HCT116 (cell line): ENCODE data around the gene IL31RA. TPM values are rescaled to one million over a fixed set of nuclear protein-coding genes. Genes with fewer than 3 reads are reported as not detected.

ENCODE experiments used
- ATAC-seq: fragments of 200-7000 bp; cut with Tn5 transposase; 2 replicates; pipeline ENCODE4 v1.9.1; 2020; ENCODE audit warnings: mild to moderate bottlenecking, moderate library complexity
- BruUV-seq: library from RNA; stranded (reverse); fragments of 400-500 nt; replicated peaks from 2 replicates; lab custom pipeline; 2021; lab: Mats Ljungman, UMichigan
- CTCF ChIA-PET: fragments of 300-600 bp; sonication (Branson Sonifier 250); formaldehyde crosslinking; loops from one replicate; lab custom pipeline; 2021; ENCODE audit warnings: antibody characterized with exemption; lab: Charles Lee
- POLR2A ChIA-PET: fragments of 300-600, 350-600 bp; sonication (Branson Sonifier 250); formaldehyde crosslinking; loops from one replicate; lab custom pipeline; 2021; ENCODE audit warnings: antibody characterized with exemption; lab: Charles Lee
- RAD21 ChIA-PET, 2 experiments: fragments of 300-600 bp; sonication (Branson Sonifier 250); formaldehyde crosslinking; loops; one replicate each; lab custom pipeline; 2023; ENCODE audit warnings: low total read pairs in 2 of 2; ENCODE audit not compliant: uncharacterized antibody in 2 of 2, unreplicated experiment in 2 of 2, low non-redundant PET in 1 of 2; lab: Charles Lee
- DNase-seq: peaks from one replicate; pipeline ENCODE4 v3.0.0-alpha.2; 2010; ENCODE audit warnings: low read depth, low spot score
- H2AFZ ChIP-seq: fragments of 200-600 bp; shearing (Covaris generic), sonication (generic); 2 replicates; pipeline ENCODE4 v1.6.1; 2017; ENCODE audit warnings: low read depth, mixed run types, mixed read lengths, antibody characterized with exemption, low read length; ENCODE audit not compliant: poor library complexity, severe bottlenecking
- H3K27ac ChIP-seq: 2 replicates; pipeline ENCODE4 v1.5.1; 2012; ENCODE audit warnings: low read depth, low read length
- H3K27me3 ChIP-seq: fragments of 200-600 bp; sonication (generic); 2 replicates; pipeline ENCODE4 v1.6.1; 2016; ENCODE audit warnings: mixed run types, low read length, mixed read lengths; ENCODE audit not compliant: insufficient read depth
- H3K36me3 ChIP-seq, 2 experiments: fragments of 200-500 bp in 1 of 2; fragments of 200-600 bp in 1 of 2; sonication (Bioruptor generic) in 1 of 2; sonication (generic) in 1 of 2; 2 replicates each; pipeline versions ENCODE4 v1.5.1 to v1.6.1; 2014 to 2016; ENCODE audit warnings: low read length in 2 of 2, inconsistent platforms in 1 of 2, mixed read lengths in 1 of 2, mixed run types in 1 of 2; ENCODE audit not compliant: insufficient read depth in 2 of 2, control insufficient read depth in 1 of 2
- H3K4me1 ChIP-seq, 2 experiments: fragments of 200-600 bp in 1 of 2; sonication (generic) in 1 of 2; 2 replicates each; pipeline versions ENCODE4 v1.5.1 to v1.6.1; 2012 to 2017; ENCODE audit warnings: low read length in 2 of 2, inconsistent platforms in 1 of 2, mild to moderate bottlenecking in 1 of 2, mixed read lengths in 1 of 2, mixed run types in 1 of 2, moderate library complexity in 1 of 2; ENCODE audit not compliant: insufficient read depth in 2 of 2, control insufficient read depth in 1 of 2
- H3K4me2 ChIP-seq: fragments of 200-600 bp; sonication (generic); 2 replicates; pipeline ENCODE4 v1.6.1; 2017; ENCODE audit warnings: mixed run types, low read length, mixed read lengths
- H3K4me3 ChIP-seq, 2 experiments: fragments of 200-600 bp in 1 of 2; sonication (generic) in 1 of 2; replicated peaks in 1 of 2; 2 replicates each; pipeline ENCODE4 v1.5.1; 2011 to 2016; ENCODE audit warnings: low read length in 2 of 2, control low read depth in 1 of 2, low read depth in 1 of 2, mild to moderate bottlenecking in 1 of 2, mixed read lengths in 1 of 2, mixed run types in 1 of 2
- H3K79me2 ChIP-seq: fragments of 200-600 bp; sonication (generic); 2 replicates; pipeline ENCODE4 v1.6.1; 2017; ENCODE audit warnings: mild to moderate bottlenecking, mixed run types, low read length, moderate library complexity, mixed read lengths; ENCODE audit not compliant: insufficient read depth
- H3K9ac ChIP-seq: fragments of 200-600 bp; sonication (generic); 2 replicates; pipeline ENCODE4 v1.6.1; 2016; ENCODE audit warnings: low read length, mixed read lengths
- H3K9me2 ChIP-seq: fragments of 200-600 bp; sonication (generic), shearing (Covaris generic); 2 replicates; pipeline ENCODE4 v1.6.1; 2017; ENCODE audit warnings: mixed run types, mild to moderate bottlenecking, moderate library complexity; ENCODE audit not compliant: insufficient read depth
- H3K9me3 ChIP-seq, 2 experiments: fragments of 200-500 bp in 1 of 2; fragments of 200-600 bp in 1 of 2; sonication (Bioruptor generic) in 1 of 2; sonication (generic) in 1 of 2; 2 replicates each; pipeline ENCODE4 v1.6.1; 2014 to 2017; ENCODE audit warnings: low read length in 2 of 2, mixed read lengths in 2 of 2, inconsistent platforms in 1 of 2, low read depth in 1 of 2, mild to moderate bottlenecking in 1 of 2, mixed run types in 1 of 2, moderate library complexity in 1 of 2; ENCODE audit not compliant: control insufficient read depth in 1 of 2, insufficient read depth in 1 of 2
- H4K20me1 ChIP-seq: fragments of 200-600 bp; sonication (generic), shearing (Covaris generic); 2 replicates; pipeline ENCODE4 v1.6.1; 2017; ENCODE audit warnings: mixed run types, mild to moderate bottlenecking, moderate library complexity; ENCODE audit not compliant: insufficient read depth
- CEBPB ChIP-seq: IDR thresholded peaks from 2 replicates; pipeline ENCODE4 v1.6.1; 2012; ENCODE audit warnings: low read depth
- EGR1 ChIP-seq: IDR thresholded peaks from 2 replicates; pipeline ENCODE4 v1.6.1; 2012; ENCODE audit warnings: low read depth
- ELF1 ChIP-seq: IDR thresholded peaks from 2 replicates; pipeline ENCODE4 v1.6.1; 2012; ENCODE audit warnings: low read depth, borderline replicate concordance
- EZH2 ChIP-seq: fragments of 200-600 bp; sonication (generic); IDR thresholded peaks from 2 replicates; pipeline ENCODE4 v1.6.1; 2017; ENCODE audit warnings: antibody characterized with exemption, mixed run types
- EZH2phosphoT487 ChIP-seq: fragments of 200-600 bp; IDR thresholded peaks from 2 replicates; pipeline ENCODE4 v1.6.1; 2018; ENCODE audit warnings: antibody characterized with exemption, borderline replicate concordance
- FOSL1 ChIP-seq: IDR thresholded peaks from 2 replicates; pipeline ENCODE4 v1.6.1; 2012; ENCODE audit warnings: low read depth
- JUND ChIP-seq: IDR thresholded peaks from 2 replicates; pipeline ENCODE4 v1.6.1; 2012
- POLR2A ChIP-seq: IDR thresholded peaks from 2 replicates; pipeline ENCODE4 v1.7.0; 2011; ENCODE audit warnings: borderline replicate concordance; ENCODE audit not compliant: insufficient read depth, insufficient read length; ENCODE audit errors: extremely low read depth
- POLR2AphosphoS5 ChIP-seq: IDR thresholded peaks from 2 replicates; pipeline ENCODE4 v1.6.1; 2011; ENCODE audit warnings: mild to moderate bottlenecking, low read depth, low read length, moderate library complexity
- RAD21 ChIP-seq: IDR thresholded peaks from 2 replicates; pipeline ENCODE4 v1.6.1; 2012; ENCODE audit warnings: low read depth, mild to moderate bottlenecking
- SIN3A ChIP-seq: IDR thresholded peaks from 2 replicates; pipeline ENCODE4 v1.6.1; 2012; ENCODE audit warnings: low read depth
- SRF ChIP-seq: IDR thresholded peaks from 2 replicates; pipeline ENCODE4 v1.6.1; 2012; ENCODE audit warnings: low read depth
- YY1 ChIP-seq: IDR thresholded peaks from 2 replicates; pipeline ENCODE4 v1.6.1; 2011; ENCODE audit warnings: low read length, low read depth, moderate library complexity, mild to moderate bottlenecking; ENCODE audit not compliant: insufficient replicate concordance; ENCODE audit errors: extremely low read depth
- intact Hi-C: fragments of 100-400 bp; cut with micrococcal nuclease; formaldehyde crosslinking; loops from 2 replicates; pipeline ENCODE4 v1.10.0; 2022
- total RNA-seq: library from RNA; stranded (reverse); gene quantifications from one replicate; pipeline ENCODE4 v1.2.1, GENCODE V29; 2021; ENCODE audit not compliant: unreplicated experiment
- TF ChIP-seq, protein P1 (sequence below): IDR thresholded peaks from 2 replicates; pipeline ENCODE4 v1.6.1; 2011; ENCODE audit warnings: mild to moderate bottlenecking, low read length, moderate library complexity; ENCODE audit not compliant: insufficient replicate concordance; ENCODE audit errors: extremely low read depth
- TF ChIP-seq, protein P2 (sequence below): IDR thresholded peaks from 2 replicates; pipeline ENCODE4 v1.6.1; 2012
- TF ChIP-seq, protein P3 (sequence below), 3 experiments: fragments of 200-600 bp in 1 of 3; sonication (generic) in 1 of 3; IDR thresholded peaks in 2 of 3; conservative IDR thresholded peaks in 1 of 3; 2 replicates each; pipeline ENCODE4 v1.5.1; 2012 to 2017; ENCODE audit warnings: low read depth in 2 of 3, low read length in 2 of 3, antibody characterized with exemption in 1 of 3, borderline replicate concordance in 1 of 3, control low read depth in 1 of 3, mild to moderate bottlenecking in 1 of 3, mixed read lengths in 1 of 3, mixed run types in 1 of 3, moderate library complexity in 1 of 3; ENCODE audit not compliant: insufficient read depth in 1 of 3

Gene IL31RA
- total RNA-seq, 1 experiment from 2014 or later: 0.59 TPM

DNA sequence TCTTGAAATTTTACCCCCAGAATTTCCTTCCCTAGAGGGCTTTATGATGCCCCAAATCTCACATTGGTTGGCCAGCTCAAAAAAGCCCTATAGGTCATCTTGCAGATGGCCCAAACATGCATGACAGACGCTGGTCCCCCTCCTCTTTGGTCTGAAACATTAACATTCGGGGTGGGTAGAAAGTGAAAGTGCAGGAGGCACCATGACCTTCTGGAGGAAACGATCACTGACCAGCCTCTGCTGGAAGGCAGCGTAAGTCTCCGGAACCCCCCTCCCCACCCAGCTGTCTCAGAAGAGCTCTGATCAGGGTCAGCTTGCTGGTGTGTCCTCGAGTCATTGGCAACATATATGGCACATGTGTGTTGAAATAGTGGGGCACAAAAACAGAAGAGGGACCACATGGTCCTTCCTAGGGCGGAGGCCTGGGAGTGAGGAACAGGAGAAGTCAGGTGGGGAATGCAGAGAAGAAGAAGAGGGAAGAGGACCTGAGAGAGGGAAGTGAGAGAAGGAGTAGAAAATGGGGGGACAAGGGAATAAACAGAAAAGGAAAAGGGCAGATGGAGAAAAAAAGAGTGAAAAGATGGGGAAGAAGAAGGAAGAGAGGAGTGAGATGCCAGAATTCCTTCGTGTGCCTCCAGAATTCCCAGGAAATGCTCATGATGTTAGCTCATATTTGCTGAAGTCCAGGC, 46.2 kb downstream of the IL31RA start:
- TF ChIP-seq POLR2A: no peak
- TF ChIP-seq RAD21: no peak
- no peak for TF ChIP-seq SIN3A
- no peak for TF ChIP-seq JUND
- TF ChIP-seq FOSL1: no peak
- TF ChIP-seq POLR2AphosphoS5: no peak
- TF ChIP-seq EZH2: no peak
- TF ChIP-seq, protein P1, sequence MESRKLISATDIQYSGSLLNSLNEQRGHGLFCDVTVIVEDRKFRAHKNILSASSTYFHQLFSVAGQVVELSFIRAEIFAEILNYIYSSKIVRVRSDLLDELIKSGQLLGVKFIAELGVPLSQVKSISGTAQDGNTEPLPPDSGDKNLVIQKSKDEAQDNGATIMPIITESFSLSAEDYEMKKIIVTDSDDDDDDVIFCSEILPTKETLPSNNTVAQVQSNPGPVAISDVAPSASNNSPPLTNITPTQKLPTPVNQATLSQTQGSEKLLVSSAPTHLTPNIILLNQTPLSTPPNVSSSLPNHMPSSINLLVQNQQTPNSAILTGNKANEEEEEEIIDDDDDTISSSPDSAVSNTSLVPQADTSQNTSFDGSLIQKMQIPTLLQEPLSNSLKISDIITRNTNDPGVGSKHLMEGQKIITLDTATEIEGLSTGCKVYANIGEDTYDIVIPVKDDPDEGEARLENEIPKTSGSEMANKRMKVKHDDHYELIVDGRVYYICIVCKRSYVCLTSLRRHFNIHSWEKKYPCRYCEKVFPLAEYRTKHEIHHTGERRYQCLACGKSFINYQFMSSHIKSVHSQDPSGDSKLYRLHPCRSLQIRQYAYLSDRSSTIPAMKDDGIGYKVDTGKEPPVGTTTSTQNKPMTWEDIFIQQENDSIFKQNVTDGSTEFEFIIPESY: no peak
- TF ChIP-seq, protein P2, sequence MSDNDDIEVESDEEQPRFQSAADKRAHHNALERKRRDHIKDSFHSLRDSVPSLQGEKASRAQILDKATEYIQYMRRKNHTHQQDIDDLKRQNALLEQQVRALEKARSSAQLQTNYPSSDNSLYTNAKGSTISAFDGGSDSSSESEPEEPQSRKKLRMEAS: no peak
- TF ChIP-seq EGR1: no peak
- TF ChIP-seq YY1: no peak
- TF ChIP-seq SRF: no peak
- TF ChIP-seq CEBPB: no peak
- TF ChIP-seq, protein P3, sequence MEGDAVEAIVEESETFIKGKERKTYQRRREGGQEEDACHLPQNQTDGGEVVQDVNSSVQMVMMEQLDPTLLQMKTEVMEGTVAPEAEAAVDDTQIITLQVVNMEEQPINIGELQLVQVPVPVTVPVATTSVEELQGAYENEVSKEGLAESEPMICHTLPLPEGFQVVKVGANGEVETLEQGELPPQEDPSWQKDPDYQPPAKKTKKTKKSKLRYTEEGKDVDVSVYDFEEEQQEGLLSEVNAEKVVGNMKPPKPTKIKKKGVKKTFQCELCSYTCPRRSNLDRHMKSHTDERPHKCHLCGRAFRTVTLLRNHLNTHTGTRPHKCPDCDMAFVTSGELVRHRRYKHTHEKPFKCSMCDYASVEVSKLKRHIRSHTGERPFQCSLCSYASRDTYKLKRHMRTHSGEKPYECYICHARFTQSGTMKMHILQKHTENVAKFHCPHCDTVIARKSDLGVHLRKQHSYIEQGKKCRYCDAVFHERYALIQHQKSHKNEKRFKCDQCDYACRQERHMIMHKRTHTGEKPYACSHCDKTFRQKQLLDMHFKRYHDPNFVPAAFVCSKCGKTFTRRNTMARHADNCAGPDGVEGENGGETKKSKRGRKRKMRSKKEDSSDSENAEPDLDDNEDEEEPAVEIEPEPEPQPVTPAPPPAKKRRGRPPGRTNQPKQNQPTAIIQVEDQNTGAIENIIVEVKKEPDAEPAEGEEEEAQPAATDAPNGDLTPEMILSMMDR (IDR thresholded peaks at IDR 0.05 in 2 of 3, conservative IDR thresholded peaks at IDR 0.05 in 1 of 3; ENCODE audit: borderline replicate concordance in 1 of 3, insufficient read depth in 1 of 3, low read depth in 2 of 3, low read length in 2 of 3): no peak
- TF ChIP-seq ELF1: no peak
- TF ChIP-seq EZH2phosphoT487: no peak
- TF ChIP-seq, all 23 proteins: peak for 0
- Histone ChIP-seq H3K36me3 (no peaks in the 10 kb centered on the region), H4K20me1 (no peaks in the 10 kb centered on the region), H3K9me3 (no peaks in the 10 kb centered on the region), H3K27ac (no peak overlapping the region), H2AFZ (no peak overlapping the region), H3K4me2 (no peak overlapping the region), H3K4me3 (no peak overlapping the region), H3K79me2 (no peaks in the 10 kb centered on the region), H3K27me3 (no peaks in the 10 kb centered on the region), H3K9ac (no peak overlapping the region), H3K4me1 (peaks cover 0 to 4% of the 10 kb centered on the region in 2 experiments; a peak in 1 of 4 replicates), H3K9me2 (no peaks in the 10 kb centered on the region)
- POLR2A ChIA-PET: no interaction called here
- CTCF ChIA-PET: no interaction called here
- BruUV-seq: no TSS peak
- RAD21 ChIA-PET: no interaction called here
- no peak for DNase-seq
- no peak for ATAC-seq
- intact Hi-C loops: no loop called here
